Epithelial cell of proximal tubule (primary cell): ENCODE measurements around the gene ARHGEF40. TPM values are rescaled to one million over a fixed set of nuclear protein-coding genes. Genes with fewer than 3 reads are reported as not detected.

Experiments
- DNase-seq: peaks from one replicate; pipeline ENCODE4 v3.0.0-alpha.2; 2011; ENCODE audit warnings: low read depth
- H3K4me3 ChIP-seq: 2 replicates; pipeline ENCODE4 v1.5.1; 2011; ENCODE audit warnings: low read depth, mild to moderate bottlenecking, low read length
- CTCF ChIP-seq: conservative IDR thresholded peaks from 2 replicates; pipeline ENCODE4 v1.5.1; 2012; ENCODE audit warnings: low read depth, mild to moderate bottlenecking, low read length
- total RNA-seq: library from RNA; depleted of rRNA; stranded (reverse); fragments of >200 nt; gene quantifications from 2 replicates; pipeline ENCODE4 v1.2.3, GENCODE V29; 2015

The ARHGEF40 gene
- total RNA-seq, 1 donor from 2014 or later = 42.7 TPM

DNA sequence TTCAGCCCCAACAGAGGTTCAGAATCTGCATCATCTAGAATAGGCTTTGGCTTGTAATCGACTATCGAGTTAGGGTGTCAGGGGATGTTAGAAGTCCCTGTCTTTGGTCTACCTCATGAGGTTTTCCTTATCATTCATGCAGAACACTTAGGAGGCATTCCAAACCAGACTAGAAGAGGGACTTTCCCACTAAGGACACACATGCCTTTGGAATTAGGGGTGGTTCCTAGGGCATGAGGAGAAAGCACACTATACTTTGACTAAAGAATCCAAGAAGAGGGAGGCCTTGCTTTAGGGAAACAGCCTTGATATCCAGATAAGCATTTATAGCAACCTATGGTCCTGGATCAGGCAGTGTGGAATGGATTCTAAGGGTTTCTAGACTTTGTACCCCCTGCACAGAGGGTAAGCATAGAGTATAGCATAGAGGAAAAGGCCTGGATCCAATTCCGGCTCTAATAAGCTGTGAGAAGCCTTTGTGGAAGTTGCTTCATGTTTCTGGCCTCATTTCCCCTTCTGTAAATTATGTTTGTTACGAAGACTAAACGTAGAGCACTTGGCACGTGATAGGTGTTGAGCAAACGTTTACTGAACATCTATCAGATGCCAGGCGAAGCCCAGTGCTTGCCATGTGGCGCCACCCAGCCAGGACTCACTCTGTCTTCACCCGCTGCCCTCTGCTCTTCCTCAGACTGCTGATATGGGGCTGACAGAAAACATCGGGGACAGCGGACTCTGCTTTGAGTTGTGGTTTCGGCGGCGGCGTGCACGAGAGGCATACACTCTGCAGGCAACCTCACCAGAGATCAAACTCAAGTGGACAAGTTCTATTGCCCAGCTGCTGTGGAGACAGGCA, 15.1 kb downstream of the ARHGEF40 start:
- no peak for TF ChIP-seq CTCF
- DNase-seq = peak; percentile 89
- no peak overlapping the region for H3K4me3 ChIP-seq

DNA sequence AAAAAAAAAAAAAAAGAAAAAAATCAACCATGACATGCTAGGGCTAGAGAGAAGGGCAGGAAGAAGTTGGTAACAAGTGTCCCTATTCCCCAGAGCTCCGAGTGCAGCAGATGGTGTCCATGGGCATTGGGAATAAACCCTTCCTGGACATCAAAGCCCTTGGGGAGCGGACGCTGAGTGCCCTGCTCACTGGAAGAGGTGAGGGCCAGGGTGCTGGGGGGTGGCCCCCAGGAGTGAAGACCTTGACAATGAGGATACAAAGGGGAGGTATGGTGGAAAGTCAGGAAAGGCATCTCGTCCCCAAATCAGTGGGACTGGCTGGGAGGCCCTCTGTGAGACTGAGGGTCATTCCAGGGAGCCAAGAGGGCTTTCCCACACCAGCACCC, 16.8 kb downstream of the ARHGEF40 start:
- TF ChIP-seq CTCF = no peak
- DNase-seq = no peak
- H3K4me3 ChIP-seq = no peak overlapping the region

DNA sequence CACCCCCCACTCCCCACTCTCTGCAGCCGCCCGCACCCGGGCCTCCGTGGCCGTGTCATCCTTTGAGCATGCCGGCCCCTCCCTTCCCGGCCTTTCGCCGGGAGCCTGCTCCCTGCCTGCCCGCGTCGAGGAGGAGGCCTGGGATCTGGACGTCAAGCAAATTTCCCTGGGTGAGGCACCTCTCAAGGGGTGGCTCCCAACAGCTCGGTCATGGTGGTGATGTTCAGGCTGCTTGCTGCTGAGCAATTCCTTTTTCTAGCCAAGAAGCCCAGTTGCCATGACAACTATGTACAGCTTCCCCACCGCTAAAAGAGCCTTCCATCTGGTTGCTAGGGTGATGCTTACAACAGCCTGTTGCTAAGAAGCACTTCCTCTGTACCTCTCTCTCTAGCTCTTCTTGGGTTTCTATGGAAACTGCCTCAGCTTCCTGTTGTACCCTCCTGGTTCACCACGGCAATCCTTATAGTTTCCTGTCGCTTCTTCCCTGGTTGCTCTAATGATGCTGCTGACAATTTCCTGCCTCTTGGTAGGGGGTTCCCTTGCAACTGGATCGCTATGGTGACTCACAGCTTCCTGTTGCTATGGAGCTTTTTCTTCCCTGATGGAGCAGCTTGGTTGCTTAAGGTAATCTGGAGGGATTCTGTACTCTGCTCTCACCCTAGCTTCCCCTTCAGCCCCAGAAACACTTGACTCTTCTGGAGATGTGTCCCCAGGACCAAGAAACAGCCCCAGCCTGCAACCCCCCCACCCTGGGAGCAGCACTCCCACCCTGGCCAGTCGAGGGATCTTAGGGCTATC, 17.4 kb downstream of the ARHGEF40 start:
- no peak overlapping the region for H3K4me3 ChIP-seq
- DNase-seq = no peak
- no peak for TF ChIP-seq CTCF

- no peak for DNase-seq
- H3K4me3 ChIP-seq = no peak overlapping the region
- no peak for TF ChIP-seq CTCF
These were observed 18.6 kb downstream of the ARHGEF40 start for GRCh38 chr14:21088687-21089086.

- DNase-seq = no peak
- no peak for TF ChIP-seq CTCF
- H3K4me3 ChIP-seq = no peak overlapping the region
These were observed 19.2 kb downstream of the ARHGEF40 start for GRCh38 chr14:21089271-21089670.

- no peak for TF ChIP-seq CTCF
- H3K4me3 ChIP-seq = no peak overlapping the region
- DNase-seq = no peak
These were observed 19.7 kb downstream of the ARHGEF40 start for GRCh38 chr14:21089877-21090193.
